Activated CD4-positive, alpha-beta T cell treated with anti-CD3 and anti-CD28 coated beads, Interleukin-2, amount 10 ng/mL, durations not matched to agents 24 days and 14 days (primary cell): Measurements from ENCODE around the gene CEACAM1. TPM values are rescaled to one million over a fixed set of nuclear protein-coding genes. Genes with fewer than 3 reads are reported as not detected.
A peak's percentile ranks its signal among the peaks of the same experiment; 100 is the strongest.
"Not testable (repeated sequence)": the region's sequence is repeated elsewhere in the genome, so short reads cannot be mapped to it uniquely, and the experiment has no call there.

Experiments used
- DNase-seq: peaks from one replicate; pipeline ENCODE4 v3.0.0; 2022
- H3K27ac Mint-ChIP-seq: one replicate; pipeline ENCODE4 v1.8.0; 2022; ENCODE audit warnings: mild to moderate bottlenecking, mixed read lengths
- H3K27me3 Mint-ChIP-seq: one replicate; pipeline ENCODE4 v1.8.0; 2022; ENCODE audit warnings: mixed read lengths
- H3K36me3 Mint-ChIP-seq: one replicate; pipeline ENCODE4 v1.8.0; 2022; ENCODE audit warnings: low read depth, mild to moderate bottlenecking, mixed read lengths
- H3K4me1 Mint-ChIP-seq: one replicate; pipeline ENCODE4 v1.8.0; 2021; ENCODE audit warnings: mixed read lengths
- H3K4me3 Mint-ChIP-seq: one replicate; pipeline ENCODE4 v1.8.0; 2022; ENCODE audit warnings: mild to moderate bottlenecking, moderate library complexity, mixed read lengths
- H3K9me3 Mint-ChIP-seq: one replicate; pipeline ENCODE4 v1.8.0; 2021; ENCODE audit warnings: mixed read lengths
- intact Hi-C: fragments of 100-400 bp; cut with micrococcal nuclease; formaldehyde crosslinking; loops from one replicate; pipeline ENCODE4 v1.15.1; 2023
- total RNA-seq: library from RNA; stranded (reverse); gene quantifications from 2 replicates; pipeline ENCODE4 v1.2.3, GENCODE V29; 2022

The CEACAM1 gene
- total RNA-seq, 1 donor from 2014 or later = 9.0 TPM

DNA sequence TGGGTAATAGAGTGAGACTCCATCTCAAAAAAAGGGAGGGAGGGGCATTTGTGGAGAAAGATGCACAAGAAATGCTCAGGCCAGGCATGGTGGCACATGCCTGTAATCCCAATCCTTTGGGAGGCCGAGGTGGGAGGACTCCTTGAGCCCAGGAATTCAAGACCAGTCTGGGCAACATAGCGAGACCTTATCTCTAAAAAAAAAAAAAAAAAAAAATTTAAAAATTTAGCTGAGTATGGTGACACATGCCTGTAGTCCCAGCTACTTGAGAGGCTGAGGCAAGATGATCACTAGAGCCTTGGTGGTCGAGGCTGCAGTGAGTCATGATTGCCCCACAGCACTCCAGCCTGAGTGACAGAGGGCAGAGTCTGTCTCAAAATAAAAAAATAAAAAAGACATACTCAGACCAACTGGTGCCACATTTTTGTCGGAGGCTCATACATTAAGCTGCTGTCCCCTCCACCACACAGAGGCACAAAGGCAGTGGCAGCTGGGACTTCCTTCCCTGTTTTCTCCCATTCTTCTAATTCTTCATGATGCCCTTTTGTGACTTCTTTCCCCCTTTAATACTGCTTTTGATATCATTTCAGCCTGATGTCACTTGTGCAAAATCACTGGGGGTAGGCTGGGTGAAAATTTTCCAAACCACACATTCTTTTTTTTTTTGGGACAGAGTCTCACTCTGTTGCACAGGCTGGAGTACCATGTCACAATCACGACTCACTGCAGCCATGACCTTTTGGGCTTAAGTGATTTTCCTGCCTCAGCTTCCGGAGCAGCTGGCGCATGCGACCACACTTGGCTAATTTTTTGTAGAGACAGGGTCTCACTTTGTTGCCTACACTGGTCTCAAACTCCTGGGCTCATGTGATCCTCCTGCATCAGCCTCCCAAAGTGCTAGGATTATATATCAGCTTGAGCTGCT is 58.7 kb downstream of the CEACAM1 start:
- DNase-seq = no peak
- H3K27ac Mint-ChIP-seq = peak overlapping the region; percentile 52
- H3K4me3 Mint-ChIP-seq = no peak overlapping the region

DNA sequence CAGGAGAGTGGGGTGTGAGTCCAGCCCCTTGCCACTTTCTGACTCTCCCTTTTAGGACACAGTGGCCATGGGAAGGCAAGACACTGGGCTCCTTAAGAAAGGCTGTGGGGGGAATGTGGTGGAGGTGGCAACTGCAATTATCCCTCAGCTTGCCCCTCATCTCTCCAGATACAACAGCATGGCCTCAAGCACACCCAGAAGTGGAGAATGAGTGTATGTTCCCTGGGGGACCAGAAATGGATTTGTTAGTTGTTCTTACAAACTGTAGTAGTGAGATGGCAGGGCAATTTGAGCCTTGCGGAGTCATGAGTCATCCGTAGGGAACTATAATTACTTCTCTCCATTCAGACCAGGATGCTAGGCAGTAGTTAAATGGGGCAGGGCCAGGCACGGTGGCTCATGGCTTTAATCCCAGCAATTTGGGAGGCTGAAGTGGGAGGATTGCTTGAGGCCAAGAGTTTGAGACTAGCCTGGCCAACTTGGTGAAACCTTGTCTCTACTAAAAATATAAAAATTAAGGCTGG is 59.9 kb downstream of the CEACAM1 start:
- Mint-ChIP-seq H3K27ac (no peak overlapping the region), H3K36me3 (no peaks in the 10 kb centered on the region)
- DNase-seq = no peak

More for the DNA sequence above, 58.7 kb downstream of the CEACAM1 start:
- Mint-ChIP-seq H3K4me1 (peaks cover 32% of the 10 kb centered on the region), H3K9me3 (no peaks in the 10 kb centered on the region), H3K36me3 (no peaks in the 10 kb centered on the region), H3K27me3 (peaks cover 4% of the 10 kb centered on the region)
- intact Hi-C loops = no loop called here

DNA sequence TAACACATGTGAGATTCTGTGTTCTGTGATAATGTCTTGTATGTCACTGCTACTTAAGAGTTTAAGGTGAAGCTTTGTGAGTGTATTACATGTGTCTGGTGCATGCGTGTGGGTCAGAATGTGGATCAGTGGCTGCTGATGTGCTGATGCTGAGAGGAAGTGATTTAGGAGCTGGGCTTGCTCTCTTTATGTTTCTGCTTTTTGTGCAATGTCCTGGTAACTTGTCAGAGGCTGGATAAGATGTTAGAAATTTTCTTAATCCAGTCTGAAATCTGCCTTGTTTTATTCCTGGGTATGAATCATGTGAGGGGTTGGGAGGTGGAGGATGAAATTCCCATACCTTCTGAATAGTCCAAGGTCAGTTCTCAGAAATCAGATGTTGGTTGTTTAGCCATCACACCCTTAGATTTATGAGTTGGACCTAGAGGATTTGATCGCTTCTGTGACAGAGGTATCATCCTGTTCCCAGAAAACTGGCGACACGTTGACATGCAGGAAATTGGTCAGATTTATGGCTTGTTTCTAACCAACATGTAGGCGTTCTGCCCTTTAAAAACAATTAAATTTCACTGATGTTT is 61.0 kb downstream of the CEACAM1 start:
- Mint-ChIP-seq H3K9me3 (no peaks in the 10 kb centered on the region), H3K4me3 (peak overlapping the region; percentile 27), H3K36me3 (no peaks in the 10 kb centered on the region), H3K27ac (peak overlapping the region; percentile 75), H3K4me1 (peaks cover 32% of the 10 kb centered on the region), H3K27me3 (no peaks in the 10 kb centered on the region)
- intact Hi-C loops = loop anchor here (1.0 kb wide), 1 partner anchor 46 kb away; no protein-coding TSS in a partner anchor
- no peak for DNase-seq

More for the DNA sequence above, 59.9 kb downstream of the CEACAM1 start:
- intact Hi-C loops = no loop called here
- peaks cover 32% of the 10 kb centered on the region for H3K4me1 Mint-ChIP-seq
- no peaks in the 10 kb centered on the region for H3K9me3 Mint-ChIP-seq
- no peak overlapping the region for H3K4me3 Mint-ChIP-seq
- H3K27me3 Mint-ChIP-seq = peaks cover 4% of the 10 kb centered on the region

DNA sequence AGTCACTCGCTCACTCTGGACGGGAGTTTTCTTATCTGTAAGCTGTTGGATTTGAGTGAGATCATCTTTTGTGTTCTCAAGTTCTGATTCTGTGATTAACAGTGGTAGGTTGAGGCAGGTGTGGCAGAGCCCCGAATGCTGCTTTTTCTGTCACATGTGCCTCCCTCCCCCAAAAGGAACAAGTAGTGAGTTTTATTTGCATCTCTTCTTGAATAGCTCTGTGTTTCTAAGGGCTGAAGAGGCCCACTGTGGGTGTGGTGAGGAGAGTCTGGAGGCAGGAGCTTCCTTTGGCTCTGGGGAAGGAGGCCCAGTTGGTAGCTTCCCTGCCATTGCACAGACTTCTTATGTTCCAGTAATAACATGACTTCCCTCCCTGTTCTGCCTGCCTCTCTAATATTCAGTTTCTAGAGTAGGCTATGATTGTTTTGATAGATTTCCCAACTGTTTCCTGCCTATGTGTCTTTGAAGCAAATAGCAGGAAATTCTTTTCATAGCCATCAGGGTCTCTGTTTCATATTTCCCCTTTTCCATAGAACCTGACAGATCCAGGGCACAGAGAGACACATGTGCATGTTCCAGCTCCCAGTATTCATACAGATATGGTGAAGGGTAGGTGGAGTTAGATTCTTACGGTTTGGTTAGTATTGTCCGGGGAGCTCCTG is 61.6 kb downstream of the CEACAM1 start:
- intact Hi-C loops = loop anchor here (1.0 kb wide), 1 partner anchor 47 kb away; no protein-coding TSS in a partner anchor
- no peaks in the 10 kb centered on the region for H3K27me3 Mint-ChIP-seq
- no peak for DNase-seq
- peaks cover 32% of the 10 kb centered on the region for H3K4me1 Mint-ChIP-seq
- H3K36me3 Mint-ChIP-seq = no peaks in the 10 kb centered on the region
- H3K27ac Mint-ChIP-seq = peak overlapping the region; percentile 75
- H3K4me3 Mint-ChIP-seq = peak overlapping the region; percentile 27
- H3K9me3 Mint-ChIP-seq = no peaks in the 10 kb centered on the region

DNA sequence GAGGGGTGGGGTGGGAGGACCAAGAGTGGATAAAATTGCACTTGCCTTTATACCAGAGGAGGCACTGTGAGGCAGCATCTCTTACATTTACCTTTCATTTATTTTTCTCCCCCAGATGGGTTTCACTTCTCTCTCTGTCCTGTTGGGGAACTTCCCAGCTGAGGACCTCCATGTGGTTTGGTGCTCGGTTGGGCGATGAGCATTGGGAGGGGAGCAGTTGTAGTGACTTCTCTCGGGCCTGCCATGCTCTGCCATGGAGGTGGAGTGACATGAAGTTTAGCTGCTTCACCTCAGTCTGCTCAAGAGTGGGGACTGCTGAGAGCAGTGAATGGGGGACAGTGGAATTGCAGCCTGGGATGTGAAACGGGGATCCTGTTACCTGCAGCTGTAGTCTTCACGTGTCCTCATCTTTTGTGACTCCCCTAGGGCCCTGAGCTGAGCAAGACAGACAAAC is 62.4 kb downstream of the CEACAM1 start:
- peaks cover 32% of the 10 kb centered on the region for H3K4me1 Mint-ChIP-seq
- intact Hi-C loops = no loop called here

DNA sequence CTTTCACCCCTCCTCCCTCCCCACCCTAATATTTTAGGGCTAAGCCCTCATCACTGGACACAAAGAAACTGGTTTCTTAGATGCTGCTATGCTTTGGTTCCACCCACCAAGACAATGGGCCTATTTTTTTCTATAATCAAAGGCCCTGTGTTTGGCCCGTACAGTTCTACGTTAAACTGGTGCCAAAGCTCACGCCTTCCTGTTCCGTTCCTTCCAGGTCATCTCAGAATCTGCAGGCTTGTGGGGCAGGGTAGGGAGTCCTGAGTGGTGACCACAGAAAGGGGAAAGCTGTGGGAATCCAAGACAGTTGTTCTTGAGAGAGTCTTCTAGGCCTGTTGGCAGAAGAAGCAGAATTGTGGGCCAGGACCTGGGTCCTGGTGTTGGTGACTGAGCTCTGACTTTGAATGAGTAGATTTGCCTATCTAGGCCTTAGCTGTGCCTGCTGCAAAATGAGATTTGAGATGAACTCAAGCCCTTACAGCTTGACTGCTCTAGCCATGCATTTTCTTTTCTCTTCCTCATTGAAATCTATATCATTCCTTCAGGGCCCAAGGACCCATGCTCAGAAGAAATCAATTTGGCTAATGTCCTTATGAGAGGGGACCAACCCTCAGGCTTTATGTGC is 66.5 kb downstream of the CEACAM1 start:
- Mint-ChIP-seq H3K4me3 (no peak overlapping the region), H3K4me1 (peaks cover 11% of the 10 kb centered on the region), H3K27ac (no peak overlapping the region), H3K27me3 (no peaks in the 10 kb centered on the region), H3K9me3 (no peaks in the 10 kb centered on the region), H3K36me3 (no peaks in the 10 kb centered on the region)
- intact Hi-C loops = no loop called here
- no peak for DNase-seq

More for the DNA sequence above, 62.4 kb downstream of the CEACAM1 start:
- DNase-seq = no peak
- Mint-ChIP-seq H3K27ac (no peak overlapping the region), H3K9me3 (no peaks in the 10 kb centered on the region), H3K36me3 (no peaks in the 10 kb centered on the region), H3K27me3 (no peaks in the 10 kb centered on the region), H3K4me3 (no peak overlapping the region)

DNA sequence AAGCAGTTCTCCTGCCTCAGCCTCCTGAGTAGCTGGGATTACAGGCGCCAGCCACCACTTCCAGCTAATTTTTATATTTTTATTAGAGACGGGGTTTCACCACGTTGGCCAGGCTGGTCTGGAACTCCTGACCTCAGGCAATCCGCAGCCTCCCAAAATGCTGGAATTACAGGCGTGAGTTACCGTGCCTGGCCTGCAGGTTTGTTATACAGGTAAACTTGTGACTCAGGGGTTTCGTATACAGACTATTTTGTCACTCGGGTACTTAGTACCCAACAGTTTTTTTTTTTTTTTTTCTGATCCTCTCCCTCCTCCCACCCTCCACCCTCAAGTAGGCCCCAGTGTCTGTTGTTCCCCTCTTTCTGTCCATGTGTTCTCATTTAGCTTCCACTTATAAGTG is 67.0 kb downstream of the CEACAM1 start:
- H3K27me3 Mint-ChIP-seq, H3K4me1 Mint-ChIP-seq, H3K27ac Mint-ChIP-seq, H3K36me3 Mint-ChIP-seq, intact Hi-C loops, DNase-seq, H3K4me3 Mint-ChIP-seq, H3K9me3 Mint-ChIP-seq: not testable (repeated sequence)

DNA sequence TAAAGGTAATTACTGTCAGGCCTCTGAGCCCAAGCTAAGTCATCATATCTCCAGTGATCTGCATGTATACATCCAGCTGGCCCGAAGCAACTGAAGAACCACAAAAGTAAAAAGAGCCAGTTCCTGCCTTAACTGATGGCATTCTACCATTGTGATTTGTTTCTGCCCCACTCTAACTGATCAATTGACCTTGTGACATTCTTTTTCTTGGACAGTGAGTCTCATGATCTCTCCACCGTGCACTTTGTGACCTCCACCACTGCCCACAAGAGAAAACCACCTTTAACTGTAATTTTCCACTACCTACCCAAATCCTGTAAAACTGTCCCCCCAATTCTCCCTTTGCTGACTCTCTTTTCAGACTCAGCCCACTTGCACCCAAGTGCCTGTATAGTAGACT is 68.4 kb downstream of the CEACAM1 start:
- Mint-ChIP-seq H3K4me3 (no peak overlapping the region), H3K27ac (no peak overlapping the region), H3K27me3 (peaks cover under 1% of the 10 kb centered on the region), H3K9me3 (no peaks in the 10 kb centered on the region), H3K36me3 (no peaks in the 10 kb centered on the region), H3K4me1 (peaks cover 11% of the 10 kb centered on the region)
- no peak for DNase-seq
- intact Hi-C loops = no loop called here

Other genes starting within 250 kb of the CEACAM1 start
- gene PRR19, start 226.3 kb downstream of the CEACAM1 start, total RNA-seq = 1.3 and 1.6 TPM in 2 replicates
- 49.1 and 50.4 TPM in 2 replicates for gene PAFAH1B3, start 225.9 kb downstream of the CEACAM1 start, total RNA-seq
- 0.78 and 0.82 TPM in 2 replicates for gene TMEM145, start 215.2 kb downstream of the CEACAM1 start, total RNA-seq
- gene MEGF8, start 202.8 kb downstream of the CEACAM1 start, total RNA-seq = 8.4 and 9.1 TPM in 2 replicates
- gene CNFN, start 138.2 kb downstream of the CEACAM1 start, total RNA-seq = not detected in 2 replicates
- 35.0 and 39.1 TPM in 2 replicates for gene LIPE, start 101.1 kb downstream of the CEACAM1 start, total RNA-seq
- gene CXCL17, start 85.5 kb downstream of the CEACAM1 start, total RNA-seq = not detected in 2 replicates
- gene CEACAM8, start 66.4 kb upstream of the CEACAM1 start, total RNA-seq = not detected in 2 replicates
- not detected in 2 replicates for gene PSG3, start 212.0 kb upstream of the CEACAM1 start, total RNA-seq
- gene PSG8, start 237.2 kb upstream of the CEACAM1 start, total RNA-seq = not detected in 2 replicates